GM12874 (cell line): Measurements from ENCODE around the gene LY9.

Experiments
- CTCF ChIP-seq: IDR thresholded peaks from 2 replicates; pipeline ENCODE4 v1.5.1; 2011; ENCODE audit warnings: low read depth, mild to moderate bottlenecking, control low read depth, low read length, moderate library complexity; ENCODE audit not compliant: insufficient read depth

LY9 gene

GRCh38 chr1:160781914-160782689 lies 13.9 kb upstream of the LY9 start:
- no peak for TF ChIP-seq CTCF

- TF ChIP-seq CTCF, result no peak
Observed at GRCh38 chr1:160789051-160789701, 6.8 kb upstream of the LY9 start.

GRCh38 chr1:160789702-160790611 lies 6.0 kb upstream of the LY9 start:
- no peak for TF ChIP-seq CTCF

GRCh38 chr1:160794376-160794775 lies 1.6 kb upstream of the LY9 start:
- no peak for TF ChIP-seq CTCF

GRCh38 chr1:160797271-160797709 lies 1.3 kb downstream of the LY9 start:
- no peak for TF ChIP-seq CTCF

GRCh38 chr1:160797861-160798273 lies 1.9 kb downstream of the LY9 start:
- TF ChIP-seq CTCF, result no peak

GRCh38 chr1:160798439-160798838 lies 2.5 kb downstream of the LY9 start:
- no peak for TF ChIP-seq CTCF
